Omental fat pad (tissue), 4 donors: ENCODE results near the gene COL4A1. TPM values are rescaled to one million over a fixed set of nuclear protein-coding genes. Genes with fewer than 3 reads are reported as not detected.

Experiments used
- ATAC-seq: fragments of 150-250 bp; one replicate; pipeline ENCODE4 v1.9.1; 2016; ENCODE audit warnings: mild to moderate bottlenecking, moderate library complexity; ENCODE audit not compliant: low FRiP score
- DNase-seq: peaks from one replicate; pipeline ENCODE4 v3.0.0-alpha.2; 2019; ENCODE audit warnings: low spot score
- CTCF ChIP-seq, 3 donors: fragments of 450-650 bp; IDR thresholded peaks; one replicate each; pipeline ENCODE4 v1.5.1; 2016 to 2017; ENCODE audit warnings: antibody characterized with exemption in 3 of 3, mild to moderate bottlenecking in 3 of 3, moderate library complexity in 2 of 3
- total RNA-seq, 4 donors: library from RNA; depleted of rRNA; stranded (reverse); fragments of >200 nt; gene quantifications; one replicate each; pipeline ENCODE4 v1.1.0, GENCODE V29; 2016

COL4A1 gene
- total RNA-seq, 4 donors from 2014 or later = 611 to 1,113 (median 995) TPM

- ATAC-seq (no peak), DNase-seq (no peak)
- TF ChIP-seq CTCF (IDR thresholded peaks at IDR 0.05) = no peak
Measured at GRCh38 chr13:110262508-110263291, 44.3 kb downstream of the COL4A1 start.

GRCh38 chr13:110262082-110262436 is 44.9 kb downstream of the COL4A1 start:
- TF ChIP-seq CTCF (IDR thresholded peaks at IDR 0.05) = no peak
- DNase-seq (no peak), ATAC-seq (no peak)

- DNase-seq (no peak), ATAC-seq (no peak)
- no peak for TF ChIP-seq CTCF (IDR thresholded peaks at IDR 0.05)
Measured at GRCh38 chr13:110261166-110262081, 45.5 kb downstream of the COL4A1 start.

GRCh38 chr13:110259651-110260050 is 47.3 kb downstream of the COL4A1 start:
- no peak for TF ChIP-seq CTCF (IDR thresholded peaks at IDR 0.05)
- no peak for ATAC-seq
- DNase-seq = no peak

- ATAC-seq = peak; percentile 45
- DNase-seq = no peak
- no peak for TF ChIP-seq CTCF (IDR thresholded peaks at IDR 0.05)
Measured at GRCh38 chr13:110258876-110259631, 47.9 kb downstream of the COL4A1 start.

GRCh38 chr13:110257408-110257807 is 49.5 kb downstream of the COL4A1 start:
- ATAC-seq (no peak), DNase-seq (no peak)
- TF ChIP-seq CTCF (IDR thresholded peaks at IDR 0.05) = no peak
